ENCODE data around the gene LZTS2.

The LZTS2 gene

GRCh38 chr10:101042118-101042517 is 42.5 kb downstream of the LZTS2 start:
- peak overlapping the region; percentile 79 for H3K27ac ChIP-seq (ENCODE audit: poor library complexity, severe bottlenecking)
- peak overlapping the region; percentile 35 for H3K4me3 ChIP-seq (ENCODE audit: severe bottlenecking)
- ATAC-seq (ENCODE audit: low read depth) = no peak
- TF ChIP-seq, protein P1, sequence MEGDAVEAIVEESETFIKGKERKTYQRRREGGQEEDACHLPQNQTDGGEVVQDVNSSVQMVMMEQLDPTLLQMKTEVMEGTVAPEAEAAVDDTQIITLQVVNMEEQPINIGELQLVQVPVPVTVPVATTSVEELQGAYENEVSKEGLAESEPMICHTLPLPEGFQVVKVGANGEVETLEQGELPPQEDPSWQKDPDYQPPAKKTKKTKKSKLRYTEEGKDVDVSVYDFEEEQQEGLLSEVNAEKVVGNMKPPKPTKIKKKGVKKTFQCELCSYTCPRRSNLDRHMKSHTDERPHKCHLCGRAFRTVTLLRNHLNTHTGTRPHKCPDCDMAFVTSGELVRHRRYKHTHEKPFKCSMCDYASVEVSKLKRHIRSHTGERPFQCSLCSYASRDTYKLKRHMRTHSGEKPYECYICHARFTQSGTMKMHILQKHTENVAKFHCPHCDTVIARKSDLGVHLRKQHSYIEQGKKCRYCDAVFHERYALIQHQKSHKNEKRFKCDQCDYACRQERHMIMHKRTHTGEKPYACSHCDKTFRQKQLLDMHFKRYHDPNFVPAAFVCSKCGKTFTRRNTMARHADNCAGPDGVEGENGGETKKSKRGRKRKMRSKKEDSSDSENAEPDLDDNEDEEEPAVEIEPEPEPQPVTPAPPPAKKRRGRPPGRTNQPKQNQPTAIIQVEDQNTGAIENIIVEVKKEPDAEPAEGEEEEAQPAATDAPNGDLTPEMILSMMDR (IDR thresholded peaks at IDR 0.05; ENCODE audit: poor library complexity, severe bottlenecking) = no peak
- peaks cover 9% of the 10 kb centered on the region for H3K4me1 ChIP-seq (ENCODE audit: insufficient read depth, poor library complexity, severe bottlenecking)
- H3K36me3 ChIP-seq (ENCODE audit: low read depth) = peaks cover 11% of the 10 kb centered on the region
- no peak for DNase-seq (ENCODE audit: low spot score)
- H3K27me3 ChIP-seq (ENCODE audit: insufficient read depth, poor library complexity, severe bottlenecking) = no peaks in the 10 kb centered on the region
- no peaks in the 10 kb centered on the region for H3K9me3 ChIP-seq (ENCODE audit: severe bottlenecking)

DNA sequence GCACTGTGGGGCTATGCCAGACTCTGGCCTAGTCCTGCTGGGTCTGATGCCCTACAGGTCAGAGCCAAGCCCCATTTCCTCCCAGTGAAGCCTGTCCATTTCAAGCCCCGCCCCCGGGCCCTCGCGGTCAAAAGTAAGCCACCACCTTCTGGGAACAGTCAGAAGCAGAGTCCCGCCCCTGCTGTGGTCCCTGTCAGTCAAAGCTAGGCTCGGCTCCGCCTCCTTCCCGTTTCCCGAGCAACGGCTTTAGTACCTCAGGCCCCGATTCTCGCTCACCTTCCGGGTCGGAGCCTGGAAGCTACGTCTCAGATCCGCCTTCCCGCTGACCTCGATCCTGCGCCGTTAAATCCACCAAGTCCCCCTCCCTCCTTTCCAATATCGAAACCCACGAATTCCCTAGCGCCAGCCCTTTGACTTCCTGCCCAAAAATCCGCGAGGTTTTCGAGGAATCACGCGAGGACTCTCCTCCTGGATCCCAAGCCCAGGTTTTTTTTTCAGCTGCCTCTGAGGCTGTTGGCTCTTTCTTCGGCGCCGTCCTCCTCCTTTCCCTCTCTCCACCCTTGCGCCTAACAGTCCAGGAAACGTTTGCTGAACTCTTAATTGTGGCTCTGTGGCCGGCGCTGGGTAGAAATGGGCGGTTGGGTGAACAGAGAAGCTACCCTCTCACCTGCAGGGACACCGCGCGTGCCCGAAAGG is 43.2 kb downstream of the LZTS2 start:
- Histone ChIP-seq H3K36me3 (ENCODE audit: low read depth) (peaks cover 4% of the 10 kb centered on the region), H3K9me3 (ENCODE audit: severe bottlenecking) (no peaks in the 10 kb centered on the region), H3K27me3 (ENCODE audit: insufficient read depth, poor library complexity, severe bottlenecking) (no peaks in the 10 kb centered on the region), H3K4me3 (ENCODE audit: severe bottlenecking) (peak overlapping the region; percentile 35), H3K27ac (ENCODE audit: poor library complexity, severe bottlenecking) (peak overlapping the region; percentile 79), H3K4me1 (ENCODE audit: insufficient read depth, poor library complexity, severe bottlenecking) (peaks cover 9% of the 10 kb centered on the region)
- peak; percentile 97 for DNase-seq (ENCODE audit: low spot score)
- TF ChIP-seq, protein P1 (IDR thresholded peaks at IDR 0.05; ENCODE audit: poor library complexity, severe bottlenecking) = no peak
- peak; percentile 93 for ATAC-seq (ENCODE audit: low read depth)

- Histone ChIP-seq H3K36me3 (ENCODE audit: low read depth) (no peaks in the 10 kb centered on the region; the same call in none of the 2 replicates), H3K9me3 (ENCODE audit: severe bottlenecking) (no peaks in the 10 kb centered on the region), H3K27me3 (ENCODE audit: insufficient read depth, poor library complexity, severe bottlenecking) (no peaks in the 10 kb centered on the region), H3K27ac (ENCODE audit: poor library complexity, severe bottlenecking) (peak overlapping the region; percentile 79), H3K4me1 (ENCODE audit: insufficient read depth, poor library complexity, severe bottlenecking) (peaks cover 9% of the 10 kb centered on the region), H3K4me3 (ENCODE audit: severe bottlenecking) (peak overlapping the region; percentile 35)
- DNase-seq (ENCODE audit: low spot score) (no peak), ATAC-seq (ENCODE audit: low read depth) (no peak)
- TF ChIP-seq, protein P1 (IDR thresholded peaks at IDR 0.05; ENCODE audit: poor library complexity, severe bottlenecking) = no peak
Observed at GRCh38 chr10:101043363-101043707, 43.7 kb downstream of the LZTS2 start.

- no peak for ATAC-seq (ENCODE audit: low read depth)
- peaks cover 9% of the 10 kb centered on the region for H3K4me1 ChIP-seq (ENCODE audit: insufficient read depth, poor library complexity, severe bottlenecking)
- no peaks in the 10 kb centered on the region; the same call in 1 of the 2 replicates for H3K36me3 ChIP-seq (ENCODE audit: low read depth)
- peak overlapping the region; percentile 79 for H3K27ac ChIP-seq (ENCODE audit: poor library complexity, severe bottlenecking)
- H3K27me3 ChIP-seq (ENCODE audit: insufficient read depth, poor library complexity, severe bottlenecking) = peaks cover 7% of the 10 kb centered on the region
- no peak for DNase-seq (ENCODE audit: low spot score)
- TF ChIP-seq, protein P1 (IDR thresholded peaks at IDR 0.05; ENCODE audit: poor library complexity, severe bottlenecking) = no peak
- H3K9me3 ChIP-seq (ENCODE audit: severe bottlenecking) = no peaks in the 10 kb centered on the region
- no peak overlapping the region for H3K4me3 ChIP-seq (ENCODE audit: severe bottlenecking)
Observed at GRCh38 chr10:101044117-101044516, 44.5 kb downstream of the LZTS2 start.

Measured in RWPE2 (cell line).